HCT116 (cell line): Measurements from ENCODE around the gene RAPSN. TPM values are rescaled to one million over a fixed set of nuclear protein-coding genes. Genes with fewer than 3 reads are reported as not detected.

Experiments used
- ATAC-seq: fragments of 200-7000 bp; cut with Tn5 transposase; 2 replicates; pipeline ENCODE4 v1.9.1; 2020; ENCODE audit warnings: mild to moderate bottlenecking, moderate library complexity
- BruUV-seq: library from RNA; stranded (reverse); fragments of 400-500 nt; replicated peaks from 2 replicates; lab custom pipeline; 2021; lab: Mats Ljungman, UMichigan
- CTCF ChIA-PET: fragments of 300-600 bp; sonication (Branson Sonifier 250); formaldehyde crosslinking; loops from one replicate; lab custom pipeline; 2021; ENCODE audit warnings: antibody characterized with exemption; lab: Charles Lee
- POLR2A ChIA-PET: fragments of 300-600, 350-600 bp; sonication (Branson Sonifier 250); formaldehyde crosslinking; loops from one replicate; lab custom pipeline; 2021; ENCODE audit warnings: antibody characterized with exemption; lab: Charles Lee
- RAD21 ChIA-PET, 2 experiments: fragments of 300-600 bp; sonication (Branson Sonifier 250); formaldehyde crosslinking; loops; one replicate each; lab custom pipeline; 2023; ENCODE audit warnings: low total read pairs in 2 of 2; ENCODE audit not compliant: uncharacterized antibody in 2 of 2, unreplicated experiment in 2 of 2, low non-redundant PET in 1 of 2; lab: Charles Lee
- DNase-seq: peaks from one replicate; pipeline ENCODE4 v3.0.0-alpha.2; 2010; ENCODE audit warnings: low read depth, low spot score
- H2AFZ ChIP-seq: fragments of 200-600 bp; shearing (Covaris generic), sonication (generic); 2 replicates; pipeline ENCODE4 v1.6.1; 2017; ENCODE audit warnings: low read depth, mixed run types, mixed read lengths, antibody characterized with exemption, low read length; ENCODE audit not compliant: poor library complexity, severe bottlenecking
- H3K27ac ChIP-seq: 2 replicates; pipeline ENCODE4 v1.5.1; 2012; ENCODE audit warnings: low read depth, low read length
- H3K27me3 ChIP-seq: fragments of 200-600 bp; sonication (generic); 2 replicates; pipeline ENCODE4 v1.6.1; 2016; ENCODE audit warnings: mixed run types, low read length, mixed read lengths; ENCODE audit not compliant: insufficient read depth
- H3K36me3 ChIP-seq, 2 experiments: fragments of 200-500 bp in 1 of 2; fragments of 200-600 bp in 1 of 2; sonication (Bioruptor generic) in 1 of 2; sonication (generic) in 1 of 2; 2 replicates each; pipeline versions ENCODE4 v1.5.1 to v1.6.1; 2014 to 2016; ENCODE audit warnings: low read length in 2 of 2, inconsistent platforms in 1 of 2, mixed read lengths in 1 of 2, mixed run types in 1 of 2; ENCODE audit not compliant: insufficient read depth in 2 of 2, control insufficient read depth in 1 of 2
- H3K4me1 ChIP-seq, 2 experiments: fragments of 200-600 bp in 1 of 2; sonication (generic) in 1 of 2; 2 replicates each; pipeline versions ENCODE4 v1.5.1 to v1.6.1; 2012 to 2017; ENCODE audit warnings: low read length in 2 of 2, inconsistent platforms in 1 of 2, mild to moderate bottlenecking in 1 of 2, mixed read lengths in 1 of 2, mixed run types in 1 of 2, moderate library complexity in 1 of 2; ENCODE audit not compliant: insufficient read depth in 2 of 2, control insufficient read depth in 1 of 2
- H3K4me2 ChIP-seq: fragments of 200-600 bp; sonication (generic); 2 replicates; pipeline ENCODE4 v1.6.1; 2017; ENCODE audit warnings: mixed run types, low read length, mixed read lengths
- H3K4me3 ChIP-seq, 2 experiments: fragments of 200-600 bp in 1 of 2; sonication (generic) in 1 of 2; replicated peaks in 1 of 2; 2 replicates each; pipeline ENCODE4 v1.5.1; 2011 to 2016; ENCODE audit warnings: low read length in 2 of 2, control low read depth in 1 of 2, low read depth in 1 of 2, mild to moderate bottlenecking in 1 of 2, mixed read lengths in 1 of 2, mixed run types in 1 of 2
- H3K79me2 ChIP-seq: fragments of 200-600 bp; sonication (generic); 2 replicates; pipeline ENCODE4 v1.6.1; 2017; ENCODE audit warnings: mild to moderate bottlenecking, mixed run types, low read length, moderate library complexity, mixed read lengths; ENCODE audit not compliant: insufficient read depth
- H3K9ac ChIP-seq: fragments of 200-600 bp; sonication (generic); 2 replicates; pipeline ENCODE4 v1.6.1; 2016; ENCODE audit warnings: low read length, mixed read lengths
- H3K9me2 ChIP-seq: fragments of 200-600 bp; sonication (generic), shearing (Covaris generic); 2 replicates; pipeline ENCODE4 v1.6.1; 2017; ENCODE audit warnings: mixed run types, mild to moderate bottlenecking, moderate library complexity; ENCODE audit not compliant: insufficient read depth
- H3K9me3 ChIP-seq, 2 experiments: fragments of 200-500 bp in 1 of 2; fragments of 200-600 bp in 1 of 2; sonication (Bioruptor generic) in 1 of 2; sonication (generic) in 1 of 2; 2 replicates each; pipeline ENCODE4 v1.6.1; 2014 to 2017; ENCODE audit warnings: low read length in 2 of 2, mixed read lengths in 2 of 2, inconsistent platforms in 1 of 2, low read depth in 1 of 2, mild to moderate bottlenecking in 1 of 2, mixed run types in 1 of 2, moderate library complexity in 1 of 2; ENCODE audit not compliant: control insufficient read depth in 1 of 2, insufficient read depth in 1 of 2
- H4K20me1 ChIP-seq: fragments of 200-600 bp; sonication (generic), shearing (Covaris generic); 2 replicates; pipeline ENCODE4 v1.6.1; 2017; ENCODE audit warnings: mixed run types, mild to moderate bottlenecking, moderate library complexity; ENCODE audit not compliant: insufficient read depth
- CBX3 ChIP-seq: IDR thresholded peaks from 2 replicates; pipeline ENCODE4 v1.6.1; 2012; ENCODE audit warnings: low read depth
- CEBPB ChIP-seq: IDR thresholded peaks from 2 replicates; pipeline ENCODE4 v1.6.1; 2012; ENCODE audit warnings: low read depth
- ELF1 ChIP-seq: IDR thresholded peaks from 2 replicates; pipeline ENCODE4 v1.6.1; 2012; ENCODE audit warnings: low read depth, borderline replicate concordance
- EZH2phosphoT487 ChIP-seq: fragments of 200-600 bp; IDR thresholded peaks from 2 replicates; pipeline ENCODE4 v1.6.1; 2018; ENCODE audit warnings: antibody characterized with exemption, borderline replicate concordance
- FOSL1 ChIP-seq: IDR thresholded peaks from 2 replicates; pipeline ENCODE4 v1.6.1; 2012; ENCODE audit warnings: low read depth
- MAX ChIP-seq: IDR thresholded peaks from 2 replicates; pipeline ENCODE4 v1.6.1; 2012
- POLR2A ChIP-seq: IDR thresholded peaks from 2 replicates; pipeline ENCODE4 v1.7.0; 2011; ENCODE audit warnings: borderline replicate concordance; ENCODE audit not compliant: insufficient read depth, insufficient read length; ENCODE audit errors: extremely low read depth
- SIN3A ChIP-seq: IDR thresholded peaks from 2 replicates; pipeline ENCODE4 v1.6.1; 2012; ENCODE audit warnings: low read depth
- SP1 ChIP-seq: IDR thresholded peaks from 2 replicates; pipeline ENCODE4 v1.6.1; 2012; ENCODE audit warnings: low read depth
- SRF ChIP-seq: IDR thresholded peaks from 2 replicates; pipeline ENCODE4 v1.6.1; 2012; ENCODE audit warnings: low read depth
- ZBTB33 ChIP-seq: IDR thresholded peaks from 2 replicates; pipeline ENCODE4 v1.6.1; 2011; ENCODE audit warnings: mild to moderate bottlenecking, low read length, moderate library complexity; ENCODE audit not compliant: insufficient replicate concordance; ENCODE audit errors: extremely low read depth
- ZFX ChIP-seq: fragments of 450-650 bp; IDR thresholded peaks from 2 replicates; pipeline ENCODE4 v1.6.1; 2017
- intact Hi-C: fragments of 100-400 bp; cut with micrococcal nuclease; formaldehyde crosslinking; loops from 2 replicates; pipeline ENCODE4 v1.10.0; 2022
- total RNA-seq: library from RNA; stranded (reverse); gene quantifications from one replicate; pipeline ENCODE4 v1.2.1, GENCODE V29; 2021; ENCODE audit not compliant: unreplicated experiment
- TF ChIP-seq, protein P1 (sequence below): IDR thresholded peaks from 2 replicates; pipeline ENCODE4 v1.6.1; 2012; ENCODE audit warnings: low read depth

The RAPSN gene
- total RNA-seq, 1 experiment from 2014 or later: 0.57 TPM

GRCh38 chr11:47415091-47415854 is 33.7 kb downstream of the RAPSN start:
- Histone ChIP-seq H3K4me1 (peaks cover 25 to 44% of the 10 kb centered on the region in 2 experiments), H4K20me1 (no peaks in the 10 kb centered on the region), H3K27ac (peak overlapping the region; percentile 84), H3K9ac (peak overlapping the region; percentile 51), H2AFZ (no peak overlapping the region), H3K4me2 (peak overlapping the region; percentile 72), H3K79me2 (peaks cover 4% of the 10 kb centered on the region; the same call in 1 of the 2 replicates), H3K9me2 (no peaks in the 10 kb centered on the region), H3K27me3 (no peaks in the 10 kb centered on the region), H3K36me3 (peaks cover 11 to 29% of the 10 kb centered on the region in 2 experiments), H3K4me3 (no peak overlapping the region; a peak in 1 of 4 replicates), H3K9me3 (no peaks in the 10 kb centered on the region)
- BruUV-seq: no TSS peak
- DNase-seq: no peak
- TF ChIP-seq ZFX (no peak), SRF (no peak), CBX3 (no peak), EZH2phosphoT487 (no peak), CEBPB (no peak), FOSL1 (no peak), POLR2A (no peak)
- ATAC-seq: peak; percentile 7
- CTCF ChIA-PET: interaction anchor here (0.9 kb wide), 1 partner anchor 39 kb away, joined by 3 read pairs; no protein-coding TSS in a partner anchor
- POLR2A ChIA-PET: interaction anchor here (0.8 to 1.3 kb wide), 2 partner anchors 11 to 40 kb away, joined by 3 to 10 read pairs; partner anchors contain the start of gene PSMC3
- intact Hi-C loops: no loop called here
- RAD21 ChIA-PET: no interaction called here

GRCh38 chr11:47414685-47415070 is 34.3 kb downstream of the RAPSN start:
- intact Hi-C loops: no loop called here
- H3K36me3 ChIP-seq: peaks cover 8 to 23% of the 10 kb centered on the region in 2 experiments
- ChIA-PET RAD21 (no interaction called here), CTCF (no interaction called here), POLR2A (no interaction called here)
- BruUV-seq: no TSS peak
- H3K4me1 ChIP-seq: peaks cover 28 to 46% of the 10 kb centered on the region in 2 experiments
- H3K27me3 ChIP-seq: no peaks in the 10 kb centered on the region
- TF ChIP-seq SIN3A (no peak), CBX3 (no peak), ZBTB33 (no peak), FOSL1 (no peak), ELF1 (no peak), MAX (no peak), SP1 (no peak), EZH2phosphoT487 (no peak)
- TF ChIP-seq, protein P1, sequence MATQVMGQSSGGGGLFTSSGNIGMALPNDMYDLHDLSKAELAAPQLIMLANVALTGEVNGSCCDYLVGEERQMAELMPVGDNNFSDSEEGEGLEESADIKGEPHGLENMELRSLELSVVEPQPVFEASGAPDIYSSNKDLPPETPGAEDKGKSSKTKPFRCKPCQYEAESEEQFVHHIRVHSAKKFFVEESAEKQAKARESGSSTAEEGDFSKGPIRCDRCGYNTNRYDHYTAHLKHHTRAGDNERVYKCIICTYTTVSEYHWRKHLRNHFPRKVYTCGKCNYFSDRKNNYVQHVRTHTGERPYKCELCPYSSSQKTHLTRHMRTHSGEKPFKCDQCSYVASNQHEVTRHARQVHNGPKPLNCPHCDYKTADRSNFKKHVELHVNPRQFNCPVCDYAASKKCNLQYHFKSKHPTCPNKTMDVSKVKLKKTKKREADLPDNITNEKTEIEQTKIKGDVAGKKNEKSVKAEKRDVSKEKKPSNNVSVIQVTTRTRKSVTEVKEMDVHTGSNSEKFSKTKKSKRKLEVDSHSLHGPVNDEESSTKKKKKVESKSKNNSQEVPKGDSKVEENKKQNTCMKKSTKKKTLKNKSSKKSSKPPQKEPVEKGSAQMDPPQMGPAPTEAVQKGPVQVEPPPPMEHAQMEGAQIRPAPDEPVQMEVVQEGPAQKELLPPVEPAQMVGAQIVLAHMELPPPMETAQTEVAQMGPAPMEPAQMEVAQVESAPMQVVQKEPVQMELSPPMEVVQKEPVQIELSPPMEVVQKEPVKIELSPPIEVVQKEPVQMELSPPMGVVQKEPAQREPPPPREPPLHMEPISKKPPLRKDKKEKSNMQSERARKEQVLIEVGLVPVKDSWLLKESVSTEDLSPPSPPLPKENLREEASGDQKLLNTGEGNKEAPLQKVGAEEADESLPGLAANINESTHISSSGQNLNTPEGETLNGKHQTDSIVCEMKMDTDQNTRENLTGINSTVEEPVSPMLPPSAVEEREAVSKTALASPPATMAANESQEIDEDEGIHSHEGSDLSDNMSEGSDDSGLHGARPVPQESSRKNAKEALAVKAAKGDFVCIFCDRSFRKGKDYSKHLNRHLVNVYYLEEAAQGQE: no peak
- no peaks in the 10 kb centered on the region for H3K9me3 ChIP-seq
- no peak overlapping the region for H2AFZ ChIP-seq
- no peak overlapping the region for H3K9ac ChIP-seq
- peak overlapping the region; percentile 84; the same call in 1 of the 2 replicates for H3K27ac ChIP-seq
- no peak overlapping the region for H3K4me2 ChIP-seq
- no peak overlapping the region for H3K4me3 ChIP-seq
- no peaks in the 10 kb centered on the region for H4K20me1 ChIP-seq
- DNase-seq: no peak
- H3K9me2 ChIP-seq: no peaks in the 10 kb centered on the region
- no peaks in the 10 kb centered on the region for H3K79me2 ChIP-seq
- no peak for ATAC-seq
